Neuronal stem cell (in vitro differentiated cells): ENCODE data around the gene FOXP3.

ENCODE experiments used
- DNase-seq: peaks from one replicate; pipeline ENCODE4 v3.0.0-alpha.2; 2013; ENCODE audit warnings: low spot score
- H2AFZ ChIP-seq: one replicate; pipeline ENCODE4 v1.6.1; 2013; ENCODE audit warnings: mild to moderate bottlenecking, low read length, inconsistent platforms
- H2AK5ac ChIP-seq: 2 replicates; pipeline ENCODE4 v1.6.1; 2013; ENCODE audit warnings: low read depth, mild to moderate bottlenecking, inconsistent platforms, low read length, moderate library complexity, mixed read lengths
- H2BK120ac ChIP-seq: 2 replicates; pipeline ENCODE4 v1.6.1; 2013; ENCODE audit warnings: low read depth, mild to moderate bottlenecking, inconsistent platforms, low read length, moderate library complexity, mixed read lengths
- H2BK12ac ChIP-seq: one replicate; pipeline ENCODE4 v1.6.1; 2013; ENCODE audit warnings: low read length, inconsistent platforms
- H2BK15ac ChIP-seq: 2 replicates; pipeline ENCODE4 v1.6.1; 2013; ENCODE audit warnings: mild to moderate bottlenecking, low read length, inconsistent platforms, mixed read lengths
- H2BK5ac ChIP-seq: one replicate; pipeline ENCODE4 v1.6.1; 2013; ENCODE audit warnings: inconsistent platforms, mild to moderate bottlenecking, low read length, moderate library complexity
- H3K14ac ChIP-seq: one replicate; pipeline ENCODE4 v1.6.1; 2013; ENCODE audit warnings: low read length, inconsistent platforms
- H3K18ac ChIP-seq: 2 replicates; pipeline ENCODE4 v1.6.1; 2013; ENCODE audit warnings: low read length, inconsistent platforms
- H3K23ac ChIP-seq: 2 replicates; pipeline ENCODE4 v1.6.1; 2013; ENCODE audit warnings: low read depth, mild to moderate bottlenecking, mixed read lengths, low read length, inconsistent platforms; ENCODE audit not compliant: poor library complexity
- H3K27ac ChIP-seq: replicated peaks from 3 replicates; pipeline ENCODE4 v1.5.1; 2013; ENCODE audit warnings: low read length, inconsistent platforms
- H3K27me3 ChIP-seq, 3 experiments: 2 replicates each; pipeline ENCODE4 v1.6.1; 2013; ENCODE audit warnings: low read length in 3 of 3, mild to moderate bottlenecking in 2 of 3, inconsistent platforms in 1 of 3, low read depth in 1 of 3, mixed read lengths in 1 of 3, moderate library complexity in 1 of 3; ENCODE audit not compliant: control insufficient read depth in 3 of 3, insufficient read depth in 3 of 3
- H3K36me3 ChIP-seq, 2 donors: replicated peaks in 1 of 2; 2 replicates each; pipeline ENCODE4 v1.6.1; 2013; ENCODE audit warnings: low read length in 2 of 2; ENCODE audit not compliant: control insufficient read depth in 2 of 2, insufficient read depth in 2 of 2
- H3K4ac ChIP-seq: 2 replicates; pipeline ENCODE4 v1.6.1; 2013; ENCODE audit warnings: inconsistent platforms, mild to moderate bottlenecking, low read length, moderate library complexity
- H3K4me1 ChIP-seq, 2 donors: 1 replicate in 1 of 2; 2 replicates in 1 of 2; pipeline ENCODE4 v1.6.1; 2013; ENCODE audit warnings: low read length in 2 of 2, low read depth in 1 of 2; ENCODE audit not compliant: control insufficient read depth in 2 of 2, insufficient read depth in 1 of 2
- H3K4me2 ChIP-seq: one replicate; pipeline ENCODE4 v1.6.1; 2013; ENCODE audit warnings: mild to moderate bottlenecking, low read length, inconsistent platforms; ENCODE audit not compliant: insufficient read depth, poor library complexity, severe bottlenecking
- H3K4me3 ChIP-seq, 2 donors: 2 replicates each; pipeline ENCODE4 v1.5.1; 2013; ENCODE audit warnings: low read length in 2 of 2, mild to moderate bottlenecking in 2 of 2, inconsistent platforms in 1 of 2, moderate library complexity in 1 of 2
- H3K79me1 ChIP-seq: one replicate; pipeline ENCODE4 v1.6.1; 2013; ENCODE audit warnings: low read depth, mild to moderate bottlenecking, inconsistent platforms, low read length, moderate library complexity
- H3K9ac ChIP-seq: one replicate; pipeline ENCODE4 v1.6.1; 2013; ENCODE audit warnings: mild to moderate bottlenecking, low read depth, low read length, inconsistent platforms; ENCODE audit not compliant: poor library complexity
- H3K9me3 ChIP-seq, 2 donors: replicated peaks in 1 of 2; 2 replicates each; pipeline versions ENCODE3 to v1.6.1; 2013; ENCODE audit warnings: low read length in 2 of 2, mild to moderate bottlenecking in 2 of 2, inconsistent platforms in 1 of 2, low read depth in 1 of 2, mixed read lengths in 1 of 2, moderate library complexity in 1 of 2; ENCODE audit not compliant: control insufficient read depth in 2 of 2, insufficient read depth in 1 of 2
- H4K8ac ChIP-seq: one replicate; pipeline ENCODE4 v1.6.1; 2013; ENCODE audit warnings: low read depth, mild to moderate bottlenecking, inconsistent platforms, low read length, moderate library complexity
- H4K91ac ChIP-seq: one replicate; pipeline ENCODE4 v1.6.1; 2013; ENCODE audit warnings: low read length, low read depth, mild to moderate bottlenecking, inconsistent platforms; ENCODE audit not compliant: poor library complexity
- WGBS, 2 donors: extraction: QIAGEN DNeasy Blood & Tissue Kit; methylation state at CpG; one replicate each; pipeline ENCODE4 v1.1.7; 2013; ENCODE audit warnings: missing lambda C conversion rate in 2 of 2, mixed read lengths in 1 of 2; ENCODE audit not compliant: insufficient read length in 2 of 2, insufficient replicate concordance in 1 of 2; ENCODE audit errors: extremely low coverage in 2 of 2; 5-methylcytosine and 5-hydroxymethylcytosine counted together

Gene FOXP3

DNA sequence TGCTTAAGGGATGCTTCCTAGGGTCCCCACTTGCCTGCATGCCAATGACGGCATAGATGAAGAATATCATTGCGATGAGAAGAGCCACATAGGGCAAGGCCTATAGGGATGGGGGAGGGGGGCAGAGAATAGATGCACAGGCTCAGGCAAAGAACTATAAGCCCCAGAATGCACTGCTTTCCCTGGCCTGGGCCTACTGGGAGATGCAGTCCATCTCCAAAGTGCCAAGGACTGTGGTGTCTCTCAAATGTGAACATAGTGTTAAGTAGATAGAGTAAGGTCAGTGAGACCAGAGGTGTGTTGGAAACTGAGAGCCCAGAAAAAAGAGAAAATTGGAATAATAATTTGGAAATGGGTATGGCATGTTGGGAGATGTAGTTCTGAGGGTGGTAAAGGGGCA lies 52.3 kb downstream of the FOXP3 start:
- H3K18ac ChIP-seq = no peak overlapping the region
- no peaks in the 10 kb centered on the region for H3K9me3 ChIP-seq
- no peak overlapping the region for H2BK12ac ChIP-seq

DNA sequence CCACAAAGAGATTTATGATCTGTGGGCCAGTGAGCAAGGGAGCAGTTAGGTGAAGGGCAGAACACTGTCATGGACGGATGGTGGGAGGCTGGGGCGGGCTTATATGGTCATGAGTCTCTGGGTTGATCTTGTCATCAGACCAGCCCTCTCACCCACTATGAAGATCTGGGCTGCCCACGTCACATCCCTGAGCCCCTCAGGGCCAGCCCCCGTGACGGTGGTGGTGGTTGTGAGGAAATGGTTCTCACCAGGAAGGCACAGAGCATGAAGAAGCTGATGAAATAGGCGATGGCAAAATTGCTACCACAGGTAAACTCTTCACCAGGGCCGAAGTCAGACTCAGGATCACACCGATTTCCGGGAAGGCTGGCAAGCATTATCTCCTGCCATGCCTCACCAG lies 53.4 kb downstream of the FOXP3 start:
- Histone ChIP-seq H2AK5ac (no peak overlapping the region), H3K9me3 (no peaks in the 10 kb centered on the region), H3K4me3 (no peak overlapping the region), H3K4ac (no peak overlapping the region), H3K4me2 (no peak overlapping the region), H2BK5ac (no peak overlapping the region), H4K8ac (no peak overlapping the region), H3K36me3 (no peaks in the 10 kb centered on the region), H3K27ac (no peak overlapping the region), H3K9ac (no peak overlapping the region), H2AFZ (no peak overlapping the region), H3K23ac (no peak overlapping the region), H3K79me1 (no peaks in the 10 kb centered on the region), H2BK12ac (no peak overlapping the region), H3K14ac (no peak overlapping the region), H2BK15ac (no peak overlapping the region), H2BK120ac (no peak overlapping the region), H3K18ac (no peak overlapping the region), H3K4me1 (no peaks in the 10 kb centered on the region), H3K27me3 (peaks cover 0 to 12% (median 0%) of the 10 kb centered on the region in 3 experiments), H4K91ac (no peak overlapping the region)
- WGBS, 2 donors = no CpG with 5 or more reads among the region's 9 CpGs
- DNase-seq = no peak

More for the DNA sequence above, 52.3 kb downstream of the FOXP3 start:
- Histone ChIP-seq H4K91ac (no peak overlapping the region), H2BK5ac (no peak overlapping the region), H3K4me2 (no peak overlapping the region), H2BK120ac (no peak overlapping the region), H3K4me1 (no peaks in the 10 kb centered on the region), H2AFZ (no peak overlapping the region), H3K14ac (no peak overlapping the region), H3K4me3 (no peak overlapping the region), H3K79me1 (no peaks in the 10 kb centered on the region), H2BK15ac (no peak overlapping the region), H3K4ac (no peak overlapping the region), H3K23ac (no peak overlapping the region), H3K27me3 (peaks cover 0 to 12% (median 0%) of the 10 kb centered on the region in 3 experiments), H3K36me3 (no peaks in the 10 kb centered on the region), H3K27ac (no peak overlapping the region), H4K8ac (no peak overlapping the region), H3K9ac (no peak overlapping the region), H2AK5ac (no peak overlapping the region)
- no peak for DNase-seq
- WGBS, 2 donors = no CpG with 5 or more reads among the region's 2 CpGs

GRCh38 chrX:49210406-49210805 lies 54.1 kb downstream of the FOXP3 start:
- H3K9ac ChIP-seq = no peak overlapping the region
- no peaks in the 10 kb centered on the region for H3K79me1 ChIP-seq
- H2BK12ac ChIP-seq = no peak overlapping the region
- no peaks in the 10 kb centered on the region for H3K9me3 ChIP-seq
- H3K18ac ChIP-seq = no peak overlapping the region
- peaks cover 0 to 13% (median 0%) of the 10 kb centered on the region in 3 experiments for H3K27me3 ChIP-seq
- H4K8ac ChIP-seq = no peak overlapping the region
- no peak overlapping the region for H2BK120ac ChIP-seq
- H2BK15ac ChIP-seq = no peak overlapping the region
- H3K27ac ChIP-seq = no peak overlapping the region
- H2AK5ac ChIP-seq = no peak overlapping the region
- no peak overlapping the region for H3K4ac ChIP-seq
- DNase-seq = no peak
- H2BK5ac ChIP-seq = no peak overlapping the region
- no peak overlapping the region for H3K23ac ChIP-seq
- H3K4me1 ChIP-seq = no peaks in the 10 kb centered on the region
- H3K36me3 ChIP-seq = no peaks in the 10 kb centered on the region
- no peak overlapping the region for H3K14ac ChIP-seq
- no peak overlapping the region for H3K4me3 ChIP-seq
- H2AFZ ChIP-seq = no peak overlapping the region
- H3K4me2 ChIP-seq = no peak overlapping the region
- H4K91ac ChIP-seq = no peak overlapping the region
- WGBS, 2 donors = no CpG with 5 or more reads among the region's 8 CpGs

GRCh38 chrX:49209434-49210251 lies 54.9 kb downstream of the FOXP3 start:
- no peak overlapping the region for H4K8ac ChIP-seq
- WGBS, 2 donors = no CpG with 5 or more reads among the region's 28 CpGs

More at GRCh38 chrX:49209434-49210251, 54.9 kb downstream of the FOXP3 start:
- Histone ChIP-seq H3K27me3 (peaks cover 0 to 17% (median 0%) of the 10 kb centered on the region in 3 experiments), H4K91ac (no peak overlapping the region), H3K14ac (no peak overlapping the region), H2BK120ac (no peak overlapping the region), H3K18ac (no peak overlapping the region), H2AFZ (no peak overlapping the region), H3K27ac (no peak overlapping the region), H3K36me3 (no peaks in the 10 kb centered on the region), H3K4me3 (no peak overlapping the region), H3K9me3 (no peaks in the 10 kb centered on the region), H3K23ac (no peak overlapping the region), H2BK5ac (no peak overlapping the region), H2BK15ac (no peak overlapping the region), H3K79me1 (no peaks in the 10 kb centered on the region), H3K4me1 (no peaks in the 10 kb centered on the region), H3K4me2 (no peak overlapping the region), H3K9ac (no peak overlapping the region), H2AK5ac (no peak overlapping the region), H2BK12ac (no peak overlapping the region), H3K4ac (no peak overlapping the region)
- no peak for DNase-seq
